HG03460 (cell line): ENCODE data around the gene GNAL.
A peak's percentile ranks its signal among the peaks of the same experiment; 100 is the strongest.
"Not testable (repeated sequence)": the region's sequence is repeated elsewhere in the genome, so short reads cannot be mapped to it uniquely, and the experiment has no call there.

ENCODE experiments used
- ATAC-seq: cut with Tn5 transposase; IDR thresholded peaks from one replicate; pipeline ENCODE4 v1.9.1; 2021; ENCODE audit not compliant: unreplicated experiment

GNAL gene

DNA sequence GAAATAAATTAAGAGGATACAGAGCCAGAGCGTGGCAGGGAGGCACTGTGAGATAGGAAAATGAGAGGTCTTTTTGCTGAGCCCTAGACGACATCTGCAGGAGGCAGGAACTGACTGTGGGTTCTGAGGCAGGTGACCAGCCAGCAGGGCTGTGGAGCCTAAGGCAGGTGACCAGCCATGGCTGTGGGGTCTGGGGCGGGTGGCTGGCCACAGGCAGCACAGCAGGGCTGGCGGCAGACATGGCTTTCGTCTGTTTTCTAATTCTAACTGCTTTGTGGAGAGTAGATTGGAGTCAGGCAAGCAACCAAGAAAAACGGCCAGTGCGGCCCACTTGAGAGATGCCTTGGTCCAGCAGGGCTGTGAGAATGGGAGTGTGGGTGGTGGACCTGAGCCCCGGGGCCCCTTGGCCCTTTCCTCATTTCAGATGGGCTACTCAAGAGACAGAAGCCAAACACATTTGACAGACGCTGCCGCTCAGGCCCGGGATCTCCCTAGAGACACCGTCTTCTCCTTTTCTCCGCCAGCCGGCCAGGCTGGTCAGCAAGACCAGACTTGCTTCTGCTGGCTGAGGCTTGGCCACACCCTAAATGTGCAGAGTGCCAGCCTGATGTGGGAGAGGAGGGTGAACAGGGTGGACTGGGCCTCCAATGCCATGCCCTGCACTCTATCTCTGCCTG, 19.7 kb upstream of the GNAL start:
- ATAC-seq, result no peak

DNA sequence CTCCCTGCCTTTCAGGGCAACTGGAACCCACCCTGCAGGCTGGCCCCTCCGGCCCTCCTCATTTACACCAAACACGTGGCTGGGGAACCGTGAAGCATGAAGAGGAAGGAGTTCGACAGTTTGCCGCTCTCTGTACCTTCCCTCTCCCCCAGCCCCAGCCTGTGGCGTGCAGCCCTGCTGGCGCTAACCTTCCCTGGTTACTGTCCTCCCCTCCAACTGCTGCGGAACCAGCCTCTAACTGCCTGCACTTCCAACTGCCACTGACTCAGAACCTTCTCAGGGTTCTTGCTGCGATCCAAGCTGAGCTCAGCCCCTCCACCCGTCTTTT, 19.2 kb upstream of the GNAL start:
- ATAC-seq, result no peak

DNA sequence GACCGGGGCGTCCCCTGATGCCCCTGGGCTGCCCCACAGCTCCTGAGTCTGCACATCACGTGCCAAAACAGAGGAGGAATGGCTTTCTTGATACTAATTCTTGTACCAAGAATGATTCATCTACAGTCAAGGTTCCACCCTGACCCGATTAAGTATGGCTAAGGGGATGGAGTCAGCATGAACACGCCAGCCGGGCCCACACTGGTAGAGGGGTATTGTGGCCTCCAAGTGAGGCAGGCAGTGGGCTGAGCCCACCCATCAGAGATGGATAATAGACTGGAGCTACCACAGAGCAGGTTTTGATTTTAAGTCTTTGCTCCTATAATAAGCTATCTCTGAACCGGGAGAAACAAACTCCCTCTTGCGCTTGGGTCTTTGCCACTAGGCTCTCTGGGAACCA, 17.9 kb upstream of the GNAL start:
- no peak for ATAC-seq

DNA sequence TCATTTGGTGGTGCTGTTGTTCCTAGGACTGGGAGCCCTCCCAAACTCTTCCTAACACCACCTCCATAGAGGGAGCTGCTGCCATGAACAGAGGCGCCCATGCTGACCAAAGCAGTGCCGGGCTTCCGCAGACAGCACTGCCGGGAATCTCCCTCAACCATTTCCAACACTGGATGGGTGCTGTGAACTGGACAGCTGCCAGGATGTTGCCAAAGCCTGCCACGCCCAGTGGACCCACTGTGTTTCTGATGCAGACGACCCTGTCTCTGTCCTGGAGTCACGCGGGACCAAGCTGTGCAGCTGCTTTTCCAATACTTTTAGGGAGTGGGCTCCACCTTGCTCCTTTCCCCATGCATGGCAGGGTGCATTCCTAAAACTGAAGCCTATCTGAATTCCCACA, 16.9 kb upstream of the GNAL start:
- no peak for ATAC-seq

DNA sequence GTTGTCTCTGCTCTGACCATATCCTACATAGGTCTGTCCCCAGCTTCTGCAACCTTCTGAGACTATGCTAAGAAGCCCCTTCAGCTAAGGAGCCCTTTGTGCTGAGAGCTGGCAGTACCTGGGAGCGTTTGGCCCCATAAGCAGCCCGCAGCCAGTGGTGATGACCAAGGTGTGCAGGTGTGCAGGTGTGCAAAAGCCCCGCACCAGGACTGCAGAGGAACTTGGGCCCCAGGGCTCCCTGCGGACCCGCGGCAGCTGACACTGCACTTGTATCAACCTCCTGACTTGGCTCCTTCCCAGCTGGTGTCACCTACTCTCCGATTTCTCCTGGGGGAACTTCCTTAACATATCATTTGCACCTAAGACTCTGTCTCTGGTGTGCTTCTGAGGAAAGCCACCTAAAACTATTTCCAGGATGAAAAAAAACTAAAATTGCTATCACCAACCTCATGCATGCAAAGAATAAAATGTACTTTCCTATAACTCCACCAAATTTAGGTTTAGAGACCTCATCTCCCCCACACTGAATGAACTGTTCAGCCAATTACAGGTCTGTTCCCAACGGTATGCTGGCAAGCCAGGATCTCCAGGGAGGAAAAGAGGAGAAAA, 16.1 kb upstream of the GNAL start:
- no peak for ATAC-seq

DNA sequence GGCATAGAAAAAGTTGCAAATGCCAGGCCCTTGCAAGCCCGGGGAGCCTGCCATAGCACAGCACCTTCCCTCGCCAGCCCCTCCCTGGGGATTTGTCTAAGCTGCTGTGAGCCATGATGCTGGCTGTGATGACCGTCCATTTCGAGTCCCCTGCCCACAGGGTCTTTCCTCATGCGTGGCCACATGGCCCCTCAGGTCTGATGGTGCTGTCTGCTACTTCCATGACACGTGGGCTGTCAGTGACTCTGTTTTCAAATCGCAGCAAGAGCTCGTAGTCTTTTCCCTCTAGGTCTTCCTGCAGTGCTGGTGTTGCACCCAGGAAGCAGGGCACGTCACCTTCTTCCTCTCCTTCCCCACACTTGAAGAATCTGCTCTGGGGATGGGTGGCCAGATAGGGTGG, 15.5 kb upstream of the GNAL start:
- no peak for ATAC-seq

DNA sequence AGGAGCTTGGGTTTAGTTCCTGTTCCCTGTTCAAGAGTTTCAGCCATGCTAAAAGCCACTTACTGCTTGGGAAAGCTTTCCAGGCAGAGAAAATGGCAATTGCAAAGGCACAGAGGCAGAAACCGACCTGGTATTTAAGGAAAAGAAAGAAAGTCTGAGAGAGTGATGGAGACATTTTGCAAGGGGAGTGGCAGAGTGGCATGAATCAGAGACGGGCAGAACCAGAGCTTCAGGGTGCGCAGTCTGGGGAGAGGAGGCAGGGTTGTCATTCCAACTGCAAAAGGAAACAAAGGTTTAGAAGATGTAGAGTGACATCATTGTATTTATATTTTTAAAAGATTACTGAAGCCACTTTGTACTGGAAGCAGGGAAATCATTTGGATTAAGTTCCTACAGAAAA, 14.9 kb upstream of the GNAL start:
- ATAC-seq, result no peak

DNA sequence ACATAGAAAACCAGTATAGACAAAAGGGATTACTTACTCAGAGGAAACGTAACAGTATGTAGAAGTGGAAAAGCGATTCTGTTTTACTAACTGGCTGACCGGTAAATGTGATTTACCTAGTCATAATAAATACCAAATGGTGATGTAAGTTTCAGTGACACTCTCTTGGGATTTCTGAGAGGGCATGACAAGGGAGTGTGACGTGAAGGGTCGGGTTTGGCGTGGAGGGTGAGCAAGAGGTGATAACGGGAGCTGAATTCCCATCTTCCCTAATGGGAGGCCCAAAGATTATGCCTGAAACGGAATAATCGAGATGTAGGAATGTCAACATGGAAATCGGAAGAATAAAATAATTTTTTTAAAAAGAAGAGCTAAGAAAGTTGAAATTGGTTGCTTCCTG, 12.7 kb upstream of the GNAL start:
- ATAC-seq, result no peak

DNA sequence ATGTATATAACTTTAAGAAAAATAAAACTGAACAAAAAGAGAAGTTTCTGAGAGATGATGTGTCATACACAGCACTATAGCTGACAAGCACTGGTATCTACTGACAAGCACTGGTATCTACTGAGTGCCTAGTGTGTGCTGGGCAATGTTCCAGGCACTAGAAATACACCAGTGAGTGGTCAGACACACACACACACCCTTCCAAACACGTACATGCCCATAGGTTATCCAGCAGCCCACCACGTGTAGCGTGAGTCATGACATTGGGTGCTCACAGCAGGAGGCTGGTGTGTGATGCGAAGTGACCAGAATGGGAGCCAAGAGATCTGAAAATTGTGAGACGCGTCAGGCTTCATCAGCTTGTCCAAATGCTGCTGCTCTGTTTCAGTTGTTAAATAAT, 12.2 kb upstream of the GNAL start:
- no peak for ATAC-seq

DNA sequence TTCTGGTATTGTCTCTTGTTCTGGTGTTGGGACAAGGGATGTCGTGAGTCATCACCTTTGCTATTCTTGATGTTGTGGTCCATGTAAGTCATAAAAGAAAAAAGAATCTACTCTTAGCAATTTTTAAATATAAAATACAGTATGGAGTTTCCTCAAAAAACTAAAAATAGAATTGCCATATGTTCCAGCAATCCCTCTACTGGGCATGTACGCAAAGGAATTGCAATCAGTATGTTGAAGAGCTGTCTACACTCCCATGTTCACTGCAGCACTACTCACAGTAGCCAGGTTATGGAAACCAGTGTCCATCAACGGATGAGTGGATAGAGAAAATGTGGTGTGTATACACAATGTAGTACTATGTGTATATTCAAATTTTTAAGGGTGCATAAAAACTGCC, 10.9 kb upstream of the GNAL start:
- ATAC-seq, result no peak

DNA sequence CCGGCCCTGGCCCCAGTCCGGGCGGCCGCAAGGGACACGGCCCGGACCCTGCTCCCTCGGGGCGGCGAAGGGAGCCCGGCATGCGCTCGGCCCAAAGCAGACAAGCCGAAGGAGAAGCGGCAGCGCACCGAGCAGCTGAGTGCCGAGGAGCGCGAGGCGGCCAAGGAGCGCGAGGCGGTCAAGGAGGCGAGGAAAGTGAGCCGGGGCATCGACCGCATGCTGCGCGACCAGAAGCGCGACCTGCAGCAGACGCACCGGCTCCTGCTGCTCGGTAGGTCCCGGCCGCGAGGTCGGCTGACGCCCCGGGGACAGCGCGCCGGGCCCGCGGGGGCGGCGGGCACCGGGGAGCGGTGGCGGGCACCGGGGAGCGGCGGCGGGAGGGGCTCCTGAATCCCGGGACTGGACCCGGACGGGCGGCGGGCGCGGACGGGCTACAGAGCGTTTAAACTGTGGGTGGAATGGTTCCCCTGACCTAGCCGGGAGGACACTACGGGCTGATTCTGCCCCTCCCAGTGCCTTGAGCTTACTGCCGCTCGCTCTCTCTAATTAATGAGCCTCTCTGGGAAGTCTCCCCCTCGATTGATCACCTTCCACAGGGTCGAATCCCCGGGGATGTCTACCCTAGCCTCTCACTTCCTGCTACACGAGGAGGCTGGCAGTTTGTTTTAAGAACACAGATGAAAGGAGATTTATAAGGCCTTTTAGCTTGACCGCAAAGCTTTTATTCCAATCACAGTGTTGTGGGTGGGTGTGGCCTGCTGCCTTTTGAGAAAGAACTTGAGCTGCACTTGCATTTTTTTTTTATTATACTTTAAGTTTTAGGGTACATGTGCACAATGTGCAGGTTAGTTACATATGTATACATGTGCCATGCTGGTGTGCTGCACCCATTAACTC, 853 bp downstream of the GNAL start:
- ATAC-seq, result peak; percentile 30

DNA sequence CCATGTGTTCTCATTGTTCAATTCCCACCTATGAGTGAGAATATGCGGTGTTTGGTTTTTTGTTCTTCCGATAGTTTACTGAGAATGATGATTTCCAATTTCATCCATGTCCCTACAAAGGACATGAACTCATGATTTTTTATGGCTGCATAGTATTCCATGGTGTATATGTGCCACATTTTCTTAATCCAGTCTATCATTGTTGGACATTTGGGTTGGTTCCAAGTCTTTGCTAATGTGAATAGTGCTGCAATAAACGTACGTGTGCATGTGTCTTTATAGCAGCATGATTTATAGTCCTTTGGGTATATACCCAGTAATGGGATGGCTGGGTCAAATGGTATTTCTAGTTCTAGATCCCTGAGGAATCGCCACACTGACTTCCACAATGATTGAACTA, 1.6 kb downstream of the GNAL start:
- ATAC-seq, result not testable (repeated sequence)

DNA sequence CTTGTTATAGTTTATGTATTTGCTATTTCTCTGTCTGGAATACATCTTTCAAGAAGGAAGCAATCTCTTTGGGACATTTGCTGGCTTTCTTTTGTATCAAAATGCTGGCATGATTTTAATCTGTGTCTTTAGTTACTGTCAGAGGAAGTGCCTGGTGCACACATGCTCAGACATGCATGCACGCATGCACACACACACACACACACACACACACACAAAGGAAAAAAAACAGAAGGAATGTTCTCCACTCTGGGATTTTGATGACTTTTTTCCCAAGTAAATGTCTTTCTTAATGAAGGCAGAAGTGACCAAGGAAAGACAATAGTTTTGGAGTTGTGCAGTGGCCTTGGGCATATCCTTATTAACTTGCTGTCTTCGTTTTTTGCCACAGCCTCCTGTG, 6.7 kb downstream of the GNAL start:
- no peak for ATAC-seq

DNA sequence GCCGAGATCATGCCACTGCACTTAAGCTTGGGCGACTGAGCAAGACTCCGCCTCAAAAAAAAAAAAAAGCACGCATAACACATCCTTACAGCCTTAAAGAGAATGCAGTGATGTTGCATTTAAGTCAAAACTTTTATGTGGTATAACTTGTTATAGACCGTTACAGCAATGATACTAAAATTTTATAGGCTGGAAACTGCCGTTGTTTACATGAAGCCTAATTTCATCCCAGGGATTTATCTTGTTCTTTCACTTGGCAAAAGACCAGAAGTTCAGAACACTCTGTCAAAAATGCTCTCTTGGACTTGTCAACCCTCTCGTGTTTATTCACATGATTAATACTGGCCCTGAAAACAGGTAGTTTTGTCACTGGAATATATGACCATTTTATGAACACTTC, 7.4 kb downstream of the GNAL start:
- no peak for ATAC-seq

DNA sequence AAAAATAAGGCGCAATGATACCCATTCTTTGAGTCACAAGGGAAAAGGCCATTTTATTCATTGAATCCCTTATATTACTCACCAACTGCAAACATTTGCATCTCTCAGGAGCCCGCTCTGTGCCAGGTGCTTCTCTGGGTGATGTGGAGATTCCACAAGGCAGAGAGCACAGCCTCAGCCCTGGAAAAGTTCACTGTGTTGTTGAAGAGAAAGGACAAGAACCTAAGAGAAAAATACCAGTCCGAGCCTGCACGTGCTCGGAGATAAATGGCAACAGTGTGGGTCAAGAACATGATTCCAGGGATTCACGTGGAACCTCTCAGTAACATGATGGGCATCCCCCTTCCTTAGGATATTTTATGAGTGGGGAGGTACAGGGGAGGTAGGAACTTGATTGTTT, 11.8 kb downstream of the GNAL start:
- ATAC-seq, result no peak

DNA sequence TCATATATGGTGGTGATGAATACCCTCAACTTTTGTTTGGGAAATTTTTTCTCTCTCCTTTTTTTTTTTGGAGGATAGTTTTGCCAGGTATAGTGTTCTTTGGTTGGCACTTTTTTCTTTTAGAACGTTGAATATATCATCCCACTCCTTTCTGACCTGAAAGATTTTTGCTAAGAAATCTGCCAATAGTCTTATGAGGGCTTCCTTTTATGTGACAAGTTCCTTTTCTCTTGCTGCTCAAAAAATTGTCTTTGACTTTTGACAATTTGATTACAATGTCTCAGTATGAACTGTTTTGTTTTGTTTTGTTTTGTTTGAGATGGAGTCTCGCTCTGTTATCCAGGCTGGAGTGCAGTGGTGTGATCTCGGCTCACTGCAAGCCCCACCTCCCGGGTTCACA, 21.5 kb downstream of the GNAL start:
- ATAC-seq, result no peak

DNA sequence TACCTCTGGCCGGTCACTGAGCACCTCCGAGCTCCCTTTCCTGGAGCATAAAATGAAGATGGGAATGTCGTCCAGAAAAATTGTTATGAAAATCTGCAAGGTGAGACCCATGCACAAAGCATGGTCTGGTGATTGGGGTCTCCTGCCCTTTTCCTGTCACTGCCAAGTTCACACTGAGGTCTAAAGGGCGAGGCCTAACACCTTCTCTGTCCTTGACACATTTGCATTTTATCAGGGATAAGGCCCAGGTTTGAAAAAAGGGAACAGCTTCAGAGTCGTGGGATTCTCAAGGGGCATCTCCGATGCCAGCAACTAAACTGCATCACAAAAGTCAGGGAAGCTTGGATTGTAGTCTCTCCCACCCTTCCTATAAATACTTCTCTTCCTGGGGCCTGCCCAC, 24.7 kb downstream of the GNAL start:
- ATAC-seq, result no peak

DNA sequence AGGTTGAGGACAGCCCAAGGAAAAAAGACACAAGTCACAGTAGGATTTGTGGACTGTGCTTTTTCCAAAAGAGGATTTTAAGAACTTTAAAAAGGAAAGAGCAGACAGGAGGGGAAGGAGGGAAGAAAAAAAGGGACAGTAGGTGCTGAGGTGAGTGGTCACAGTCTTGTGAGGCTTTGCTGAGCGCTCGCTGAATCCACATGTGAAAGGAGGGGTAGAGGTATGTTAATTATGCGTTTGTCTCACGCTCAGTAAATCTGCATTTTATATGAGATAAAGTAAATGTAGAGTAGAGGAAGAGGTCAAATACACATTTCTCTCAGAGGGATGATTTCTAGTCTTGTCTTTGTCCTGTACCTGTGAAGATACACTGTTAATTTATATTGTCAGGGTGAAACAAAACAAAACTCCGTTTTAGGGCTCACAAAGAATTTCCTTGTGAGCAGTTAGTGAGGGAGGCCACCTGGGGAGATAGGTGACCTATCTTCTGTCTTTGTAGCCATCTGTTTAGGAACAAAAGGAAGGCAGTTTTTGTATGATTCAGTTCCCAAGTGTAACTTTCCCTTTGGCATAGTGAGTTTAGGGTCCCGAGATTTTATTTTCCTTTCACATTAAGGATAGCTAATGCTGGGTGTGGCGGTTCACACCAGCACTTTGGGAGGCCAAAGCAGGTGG, 25.3 kb downstream of the GNAL start:
- no peak for ATAC-seq

DNA sequence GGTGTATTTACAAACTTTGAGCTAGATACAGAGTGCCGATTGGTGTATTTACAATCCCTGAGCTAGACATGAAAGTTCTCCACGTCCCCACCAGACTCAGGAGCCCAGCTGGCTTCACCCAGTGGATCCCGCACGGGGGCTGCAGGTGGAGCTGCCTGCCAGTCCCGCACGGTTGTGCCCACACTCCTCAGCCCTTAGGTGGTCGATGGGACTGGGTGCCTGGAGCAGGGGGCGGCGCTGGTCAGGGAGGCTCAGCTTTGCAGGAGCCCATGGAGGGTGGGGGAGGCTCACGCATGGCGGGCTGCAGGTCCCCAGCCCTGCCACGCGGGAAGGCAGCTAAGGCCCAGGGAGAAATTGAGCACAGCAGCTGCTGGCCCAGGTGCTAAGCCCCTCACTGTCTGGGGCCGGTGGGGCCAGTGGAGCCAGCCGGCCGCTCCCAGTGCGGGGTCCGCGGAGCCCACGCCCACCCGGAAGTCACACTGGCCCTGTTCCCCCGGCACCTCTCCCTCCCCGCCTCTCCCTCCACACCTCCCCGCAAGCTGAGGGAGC, 27.8 kb downstream of the GNAL start:
- not testable (repeated sequence) for ATAC-seq

DNA sequence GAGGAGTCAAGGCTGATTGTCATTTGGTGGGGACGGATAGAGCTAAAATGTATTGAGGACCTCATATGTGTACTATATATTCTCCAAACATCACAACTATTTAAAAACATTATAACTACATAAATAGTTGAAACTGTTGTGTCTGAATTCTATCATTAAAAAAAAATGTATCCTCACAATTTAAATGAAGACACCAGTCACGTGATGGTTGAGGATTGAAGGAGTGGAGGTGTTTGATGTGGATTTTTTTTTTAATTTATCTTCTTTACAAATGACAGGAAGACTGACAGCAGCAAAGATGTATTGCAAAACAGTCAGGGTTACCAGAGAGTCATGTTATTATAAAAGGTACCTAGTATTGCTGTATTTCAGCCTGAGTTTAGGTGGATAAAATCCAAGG, 30.0 kb downstream of the GNAL start:
- ATAC-seq, result no peak

DNA sequence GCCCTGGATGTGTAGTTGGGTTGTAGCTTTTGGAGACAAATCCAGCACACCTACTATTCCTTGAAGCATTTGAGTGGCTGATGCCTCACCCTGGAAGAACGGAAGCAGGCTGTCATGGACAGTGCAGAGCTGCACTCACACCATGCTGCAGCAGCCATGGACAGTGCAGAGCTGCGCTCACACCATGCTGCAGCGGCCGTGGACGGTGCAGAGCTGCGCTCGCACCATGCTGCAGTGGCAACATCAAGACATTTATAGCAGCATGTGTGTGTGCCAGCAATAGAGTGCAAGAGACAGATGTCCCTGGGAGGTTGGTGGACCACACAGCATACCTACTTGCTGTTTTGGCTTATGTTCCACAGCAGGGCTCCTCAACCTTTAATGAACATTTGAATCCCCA, 30.6 kb downstream of the GNAL start:
- ATAC-seq, result no peak

DNA sequence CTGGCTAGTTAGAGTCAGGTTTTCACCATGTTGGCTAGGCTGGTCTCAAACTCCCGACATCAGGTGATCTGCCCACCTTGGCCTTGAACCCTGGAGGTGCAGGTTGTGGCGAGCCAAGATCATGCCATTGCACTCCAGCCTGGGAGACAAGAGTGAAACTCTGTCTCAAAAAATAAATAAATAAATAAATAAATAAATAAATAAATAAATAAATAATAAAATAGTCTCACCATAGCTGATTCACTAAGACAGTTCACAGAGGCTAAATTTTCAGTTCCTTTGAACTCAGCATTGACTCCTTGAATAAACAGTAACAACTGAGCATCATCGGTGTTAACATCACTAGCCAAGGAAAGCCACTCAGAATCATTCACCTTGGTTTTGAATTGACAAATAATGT, 32.7 kb downstream of the GNAL start:
- no peak for ATAC-seq
